Thoracic aorta (tissue), 2 donors: ENCODE measurements around the gene MEGF10. TPM values are rescaled to one million over a fixed set of nuclear protein-coding genes. Genes with fewer than 3 reads are reported as not detected.

Experiments used
- ATAC-seq: fragments of 150-250 bp; one replicate; pipeline ENCODE4 v1.8.0; 2017; ENCODE audit warnings: low read depth; ENCODE audit not compliant: insufficient number of reproducible peaks, low FRiP score
- DNase-seq: peaks from one replicate; pipeline ENCODE4 v3.0.0-alpha.2; 2020; ENCODE audit warnings: low spot score
- H3K27ac ChIP-seq, 2 donors: fragments of 200-600 bp; sonication (generic); 1 replicate in 1 of 2; 2 replicates in 1 of 2; pipeline ENCODE4 v1.5.1; 2016; ENCODE audit warnings: mild to moderate bottlenecking in 2 of 2, moderate library complexity in 2 of 2
- H3K27me3 ChIP-seq: fragments of 200-600 bp; sonication (generic); replicated peaks from 2 replicates; pipeline ENCODE4 v1.6.0; 2016; ENCODE audit warnings: mild to moderate bottlenecking; ENCODE audit not compliant: insufficient read depth
- H3K36me3 ChIP-seq: fragments of 200-600 bp; sonication (generic); one replicate; pipeline ENCODE4 v1.5.1; 2016
- H3K4me1 ChIP-seq, 2 donors: fragments of 200-600 bp; sonication (generic); 1 replicate in 1 of 2; 2 replicates in 1 of 2; pipeline versions ENCODE4 v1.5.1 to v1.6.0; 2016; ENCODE audit warnings: low read depth in 2 of 2, mild to moderate bottlenecking in 1 of 2; ENCODE audit not compliant: control insufficient read depth in 1 of 2
- H3K4me3 ChIP-seq: fragments of 200-600 bp; sonication (generic); 2 replicates; pipeline ENCODE4 v1.5.1; 2016; ENCODE audit warnings: mild to moderate bottlenecking
- H3K9me3 ChIP-seq: fragments of 200-600 bp; sonication (generic); 2 replicates; pipeline ENCODE4 v1.5.1; 2016
- CTCF ChIP-seq: fragments of 200-600 bp; sonication (generic); IDR thresholded peaks from one replicate; pipeline ENCODE4 v1.5.1; 2019; ENCODE audit warnings: antibody characterized with exemption
- total RNA-seq, 2 donors: library from RNA; depleted of rRNA; stranded (reverse); fragments of >200 nt; gene quantifications; one replicate each; pipeline versions ENCODE4 v1.1.0 to v1.2.3, GENCODE V29; 2016

The MEGF10 gene
- total RNA-seq, 2 donors from 2014 or later = under 0.01 to 0.21 TPM

- Histone ChIP-seq H3K27me3 (no peaks in the 10 kb centered on the region), H3K9me3 (no peaks in the 10 kb centered on the region), H3K36me3 (no peaks in the 10 kb centered on the region), H3K27ac (no peak overlapping the region), H3K4me3 (no peak overlapping the region), H3K4me1 (no peaks in the 10 kb centered on the region)
- DNase-seq (no peak), ATAC-seq (no peak)
- no peak for TF ChIP-seq CTCF
Observed at GRCh38 chr5:127331890-127332649, 41.5 kb downstream of the MEGF10 start.

- no peak for ATAC-seq
- H3K27me3 ChIP-seq = no peaks in the 10 kb centered on the region
- H3K27ac ChIP-seq = no peak overlapping the region
- no peak for TF ChIP-seq CTCF
- no peak for DNase-seq
- H3K4me1 ChIP-seq = no peaks in the 10 kb centered on the region
- no peaks in the 10 kb centered on the region for H3K36me3 ChIP-seq
- no peak overlapping the region for H3K4me3 ChIP-seq
- H3K9me3 ChIP-seq = no peaks in the 10 kb centered on the region
Observed at GRCh38 chr5:127333483-127333882, 42.9 kb downstream of the MEGF10 start.

- H3K4me1 ChIP-seq = no peaks in the 10 kb centered on the region
- no peak for ATAC-seq
- no peaks in the 10 kb centered on the region for H3K27me3 ChIP-seq
- no peak overlapping the region for H3K4me3 ChIP-seq
- H3K36me3 ChIP-seq = no peaks in the 10 kb centered on the region
- TF ChIP-seq CTCF = no peak
- DNase-seq = no peak
- no peaks in the 10 kb centered on the region for H3K9me3 ChIP-seq
- H3K27ac ChIP-seq = no peak overlapping the region
Observed at GRCh38 chr5:127335381-127335780, 44.8 kb downstream of the MEGF10 start.

GRCh38 chr5:127337876-127338275 lies 47.3 kb downstream of the MEGF10 start:
- no peaks in the 10 kb centered on the region for H3K9me3 ChIP-seq
- ATAC-seq (no peak), DNase-seq (no peak)
- no peaks in the 10 kb centered on the region for H3K27me3 ChIP-seq
- H3K27ac ChIP-seq = no peak overlapping the region
- no peak for TF ChIP-seq CTCF
- no peak overlapping the region for H3K4me3 ChIP-seq
- no peaks in the 10 kb centered on the region for H3K4me1 ChIP-seq
- no peaks in the 10 kb centered on the region for H3K36me3 ChIP-seq

- no peak for DNase-seq
- no peak overlapping the region for H3K4me3 ChIP-seq
- TF ChIP-seq CTCF = no peak
- no peak overlapping the region for H3K27ac ChIP-seq
- no peaks in the 10 kb centered on the region for H3K36me3 ChIP-seq
- no peaks in the 10 kb centered on the region for H3K9me3 ChIP-seq
- no peak for ATAC-seq
- H3K4me1 ChIP-seq = no peaks in the 10 kb centered on the region
- no peaks in the 10 kb centered on the region for H3K27me3 ChIP-seq
Observed at GRCh38 chr5:127338501-127338900, 47.9 kb downstream of the MEGF10 start.
